Endothelial cell (in vitro differentiated cells): ENCODE data around the gene DIPK2B. TPM values are rescaled to one million over a fixed set of nuclear protein-coding genes. Genes with fewer than 3 reads are reported as not detected.

ENCODE experiments used
- DNase-seq: peaks from one replicate; pipeline ENCODE4 v3.0.0; 2021; ENCODE audit warnings: low spot score
- H3K27ac Mint-ChIP-seq: one replicate; pipeline ENCODE4 v1.8.0; 2021; ENCODE audit warnings: mixed read lengths, inconsistent platforms; ENCODE audit not compliant: unreplicated experiment
- H3K27me3 Mint-ChIP-seq: one replicate; pipeline ENCODE4 v1.8.0; 2021; ENCODE audit warnings: mild to moderate bottlenecking, moderate library complexity, mixed read lengths, inconsistent platforms; ENCODE audit not compliant: unreplicated experiment
- H3K36me3 Mint-ChIP-seq: one replicate; pipeline ENCODE4 v1.8.0; 2021; ENCODE audit warnings: mild to moderate bottlenecking, low read depth, mixed read lengths, inconsistent platforms; ENCODE audit not compliant: unreplicated experiment
- H3K4me1 Mint-ChIP-seq: one replicate; pipeline ENCODE4 v1.8.0; 2021; ENCODE audit warnings: mild to moderate bottlenecking, mixed read lengths, inconsistent platforms; ENCODE audit not compliant: unreplicated experiment
- H3K4me3 Mint-ChIP-seq: one replicate; pipeline ENCODE4 v1.8.0; 2021; ENCODE audit warnings: mild to moderate bottlenecking, mixed read lengths, inconsistent platforms; ENCODE audit not compliant: unreplicated experiment
- H3K9me3 Mint-ChIP-seq: one replicate; pipeline ENCODE4 v1.8.0; 2021; ENCODE audit warnings: mixed read lengths, inconsistent platforms; ENCODE audit not compliant: unreplicated experiment
- CTCF ChIP-seq: fragments of 200-600 bp; sonication (generic); IDR thresholded peaks from one replicate; pipeline ENCODE4 v1.5.0; 2021; ENCODE audit warnings: antibody characterized with exemption; ENCODE audit not compliant: unreplicated experiment
- long read RNA-seq: library from polyadenylated mRNA; unstranded; transcript quantifications from one replicate; pipeline ENCODE4 v2.0.0, GENCODE V29; 2020; ENCODE audit not compliant: unreplicated experiment
- total RNA-seq: library from RNA; stranded (reverse); fragmentation: NEBNext Ultra II Directional; extraction: Animal tissue kit (Norgen Biotek cat#: 25700); gene quantifications from one replicate; pipeline ENCODE4 v1.2.1, GENCODE V29; 2021; ENCODE audit not compliant: unreplicated experiment

The DIPK2B gene
- total RNA-seq = 286 TPM
- long read RNA-seq, full-length matches to known transcripts = 96 of 120 reads
- long read RNA-seq, partial matches to known transcripts = 3 of 120 reads
- long read RNA-seq, other reads (novel, unspliced or antisense) = 21 of 120 reads

- TF ChIP-seq CTCF = no peak
- Mint-ChIP-seq H3K36me3 (peaks cover 23% of the 10 kb centered on the region), H3K4me3 (peak within 1 kb of the TSS; percentile 92), H3K4me1 (peaks cover 31% of the 10 kb centered on the region), H3K9me3 (no peaks in the 10 kb centered on the region), H3K27me3 (peaks cover 3% of the 10 kb centered on the region), H3K27ac (peak within 1 kb of the TSS; percentile 98)
- DNase-seq = peak; percentile 56
Observed at GRCh38 chrX:45200741-45201234, at the start of gene DIPK2B. Gene DIPK2B, minus strand, starts transcription at chrX:45200876. Its CDS starts 50 bp downstream, at chrX:45200826.

GRCh38 chrX:45240301-45240700 is 39.6 kb upstream of the DIPK2B start:
- no peak overlapping the region for H3K27ac Mint-ChIP-seq
- no peaks in the 10 kb centered on the region for H3K9me3 Mint-ChIP-seq
- no peak overlapping the region for H3K4me3 Mint-ChIP-seq
- H3K36me3 Mint-ChIP-seq = no peaks in the 10 kb centered on the region
- TF ChIP-seq CTCF = no peak
- H3K27me3 Mint-ChIP-seq = no peaks in the 10 kb centered on the region
- no peaks in the 10 kb centered on the region for H3K4me1 Mint-ChIP-seq
- DNase-seq = no peak

- TF ChIP-seq CTCF = no peak
- Mint-ChIP-seq H3K27me3 (no peaks in the 10 kb centered on the region), H3K9me3 (no peaks in the 10 kb centered on the region), H3K4me3 (no peak overlapping the region), H3K4me1 (no peaks in the 10 kb centered on the region), H3K36me3 (no peaks in the 10 kb centered on the region), H3K27ac (no peak overlapping the region)
- DNase-seq = no peak
Observed at GRCh38 chrX:45238489-45238888, 37.8 kb upstream of the DIPK2B start.

- H3K27ac Mint-ChIP-seq = no peak overlapping the region
- no peaks in the 10 kb centered on the region for H3K4me1 Mint-ChIP-seq
- TF ChIP-seq CTCF = no peak
- DNase-seq = no peak
- H3K36me3 Mint-ChIP-seq = no peaks in the 10 kb centered on the region
- H3K4me3 Mint-ChIP-seq = no peak overlapping the region
- H3K9me3 Mint-ChIP-seq = no peaks in the 10 kb centered on the region
- no peaks in the 10 kb centered on the region for H3K27me3 Mint-ChIP-seq
Observed at GRCh38 chrX:45233531-45233930, 32.9 kb upstream of the DIPK2B start.

- no peak for DNase-seq
- Mint-ChIP-seq H3K4me3 (no peak overlapping the region), H3K9me3 (no peaks in the 10 kb centered on the region), H3K27ac (no peak overlapping the region), H3K36me3 (no peaks in the 10 kb centered on the region), H3K27me3 (no peaks in the 10 kb centered on the region), H3K4me1 (no peaks in the 10 kb centered on the region)
- TF ChIP-seq CTCF = no peak
Observed at GRCh38 chrX:45232139-45232538, 31.5 kb upstream of the DIPK2B start.
